Measurements from ENCODE around the gene EXT2. TPM values are rescaled to one million over a fixed set of nuclear protein-coding genes. Genes with fewer than 3 reads are reported as not detected.

EXT2 gene
- total RNA-seq, 1 experiment from 2014 or later, result 42.9 TPM

GRCh38 chr11:44243595-44244343, 148.3 kb downstream of the EXT2 start:
- Mint-ChIP-seq H3K9me3 (no peaks in the 10 kb centered on the region), H3K27me3 (ENCODE audit: low read depth) (no peaks in the 10 kb centered on the region), H3K4me1 (peaks cover 41 to 45% of the 10 kb centered on the region in 2 experiments), H3K4me3 (peak overlapping the region; percentile 36 to 52), H3K27ac (peak overlapping the region; percentile 92 to 98 (median 94)), H3K36me3 (ENCODE audit: insufficient read depth in 1 of 3, low read depth in 3 of 3) (peaks cover 11 to 23% (median 13%) of the 10 kb centered on the region in 3 experiments; a peak in 6 of 7 replicates)
- H2BK5ac ChIP-seq (ENCODE audit: insufficient read length, low read length), result no peak overlapping the region
- H2BK12ac ChIP-seq (ENCODE audit: insufficient read length, low read depth, low read length), result peak overlapping the region; percentile 24
- H2BK20ac ChIP-seq (ENCODE audit: low read depth, low read length, poor library complexity, severe bottlenecking), result peak overlapping the region; percentile 15
- H3K18ac ChIP-seq (ENCODE audit: insufficient read length, low read depth, low read length), result peak overlapping the region; percentile 84
- no peak overlapping the region for H2BK120ac ChIP-seq (ENCODE audit: low read depth, low read length, poor library complexity, severe bottlenecking)
- H3T11ph ChIP-seq (ENCODE audit: low read length), result no peak overlapping the region
- peak overlapping the region; percentile 0 for H4K91ac ChIP-seq (ENCODE audit: insufficient read length, low read depth, low read length)
- H3K4me1 ChIP-seq (ENCODE audit: insufficient read depth, low read length), result peaks cover 13% of the 10 kb centered on the region; the same call in 1 of the 2 replicates
- no peak overlapping the region for H2BK15ac ChIP-seq (ENCODE audit: low read depth, low read length)
- H3K9ac ChIP-seq (ENCODE audit: extremely low read depth, insufficient read length, low read length), result no peak overlapping the region
- H2AK5ac ChIP-seq (ENCODE audit: insufficient read length, low read length), result no peak overlapping the region
- no peaks in the 10 kb centered on the region for H4K20me1 ChIP-seq (ENCODE audit: control insufficient read depth, insufficient read depth, insufficient read length)
- no peak overlapping the region for H4K5ac ChIP-seq (ENCODE audit: insufficient read length, low read depth, low read length)
- no peak overlapping the region for H4K8ac ChIP-seq (replicated peaks; ENCODE audit: insufficient read length, low read depth, low read length)
- WGBS (ENCODE audit: extremely low coverage, insufficient read length, low lambda C conversion rate), result no CpG with 5 or more reads among the region's 6 CpGs
- no peak for TF ChIP-seq CTCF (conservative IDR thresholded peaks at IDR 0.05)
- no peaks in the 10 kb centered on the region for H3K27me3 ChIP-seq (ENCODE audit: insufficient read depth, low read length)
- H3K79me1 ChIP-seq (ENCODE audit: insufficient read depth, low read depth, low read length, poor library complexity, severe bottlenecking), result no peaks in the 10 kb centered on the region
- H3K27ac ChIP-seq (ENCODE audit: insufficient read length, low read depth, low read length), result peak overlapping the region; percentile 25
- H3K23ac ChIP-seq (ENCODE audit: insufficient read length, low read depth, low read length), result no peak overlapping the region
- no peaks in the 10 kb centered on the region for H3K9me3 ChIP-seq (ENCODE audit: control insufficient read depth, low read depth, low read length)
- no peak overlapping the region for H3K56ac ChIP-seq (ENCODE audit: insufficient read length, low read depth, low read length)
- H3K79me2 ChIP-seq (ENCODE audit: insufficient read depth, low read length), result no peaks in the 10 kb centered on the region
- DNase-seq, result peak; percentile 73
- 0 out of 2 replicates have a peak overlapping the region, but pooled peaks have one; percentile 9 for H3K14ac ChIP-seq (ENCODE audit: insufficient read depth, low read length)
- peak overlapping the region; percentile 14 for H3K4me2 ChIP-seq (ENCODE audit: insufficient read depth, insufficient read length, low read length)
- no peak overlapping the region for H3K4ac ChIP-seq (ENCODE audit: low read depth, low read length)
- no peak overlapping the region for H2AFZ ChIP-seq (ENCODE audit: low read length)
- H3K23me2 ChIP-seq (ENCODE audit: insufficient read length, low read depth, low read length, poor library complexity, severe bottlenecking), result no peaks in the 10 kb centered on the region
